Adrenal gland (tissue), 5 donors: ENCODE data around the gene ICOSLG.
"Not testable (repeated sequence)": the region's sequence is repeated elsewhere in the genome, so short reads cannot be mapped to it uniquely, and the experiment has no call there.

Source experiments
- CTCF ChIP-seq, 6 experiments: fragments of 450-650 bp in 4 of 6; fragments of 200-600 bp in 2 of 6; sonication (generic) in 1 of 6; IDR thresholded peaks; 1 replicate in 5 of 6; 2 replicates in 1 of 6; pipeline versions ENCODE4 v1.5.1 to v1.8.0; 2016 to 2021; ENCODE audit warnings: antibody characterized with exemption in 6 of 6, mild to moderate bottlenecking in 2 of 6, moderate library complexity in 1 of 6
- POLR2A ChIP-seq, 2 donors: fragments of 450-650 bp; IDR thresholded peaks; one replicate each; pipeline ENCODE4 v1.6.1; 2017; ENCODE audit warnings: antibody characterized with exemption in 2 of 2, mild to moderate bottlenecking in 2 of 2, moderate library complexity in 1 of 2
- donor health status: DM: no; HTN: no; CAD: no.

- TF ChIP-seq CTCF, POLR2A (IDR thresholded peaks at IDR 0.05): not testable (repeated sequence)
Measured at GRCh38 chr21:44211978-44212377, 28.8 kb downstream of the ICOSLG start.
